Measurements from ENCODE around the gene PNRC1.
"Not testable (repeated sequence)": the region's sequence is repeated elsewhere in the genome, so short reads cannot be mapped to it uniquely, and the experiment has no call there.

- not testable (repeated sequence) for TF ChIP-seq CTCF, POLR2A (IDR thresholded peaks at IDR 0.05)
These were observed 46.4 kb upstream of the PNRC1 start for GRCh38 chr6:89034116-89034515.

Measured in testis (tissue), 2 donors.